ENCODE data around the gene TTC7B. TPM values are rescaled to one million over a fixed set of nuclear protein-coding genes. Genes with fewer than 3 reads are reported as not detected.

Gene TTC7B
- total and polyA plus RNA-seq, 2 of the 8 experiments (the other 6 are each of a cell fraction or from before 2014, with no cell fraction given): 23.7 to 34.0 TPM

DNA sequence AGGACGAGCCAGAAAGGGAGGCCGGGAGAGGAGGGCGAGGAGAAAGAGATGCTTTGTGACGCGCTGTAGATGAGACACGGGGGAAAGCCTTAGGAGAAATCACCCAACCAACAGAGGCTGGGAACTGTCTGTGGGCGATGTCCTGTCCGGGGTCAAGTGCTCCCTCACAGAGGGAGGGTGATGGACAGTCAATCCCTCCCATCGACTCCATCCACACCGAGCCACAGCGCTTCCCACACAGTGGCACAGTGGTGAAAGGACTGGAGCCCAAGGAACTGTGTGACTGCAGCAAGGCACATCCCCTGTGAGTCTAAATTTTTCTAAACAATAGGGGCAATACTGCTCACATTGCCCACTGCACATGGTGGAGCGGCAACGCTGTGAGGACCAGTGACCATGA lies 89.1 kb downstream of the TTC7B start:
- CTCF ChIA-PET (ENCODE audit: partially characterized antibody): interaction anchor here (1.0 to 2.6 kb wide), 10 partner anchors 9 to 438 kb away, joined by 3 to 13 read pairs (median 4); no protein-coding TSS in a partner anchor

More for the DNA sequence above, 89.1 kb downstream of the TTC7B start:
- Histone ChIP-seq H3K23ac (ENCODE audit: insufficient read length) (no peak overlapping the region), H2BK12ac (ENCODE audit: low read depth, low read length) (0 out of 2 replicates have a peak overlapping the region, but pooled peaks have one; percentile 23), H3K4me2 (ENCODE audit: insufficient read depth in 1 of 2, low read depth in 2 of 2, low read length in 2 of 2) (no peak overlapping the region), H3K18ac (ENCODE audit: extremely low read depth, low read length) (no peak overlapping the region), H3K14ac (ENCODE audit: insufficient read length) (no peak overlapping the region), H3K56ac (replicated peaks; ENCODE audit: insufficient read length, low read depth, low read length) (no peak overlapping the region), H2BK5ac (ENCODE audit: low read depth, low read length) (no peak overlapping the region), H3K79me2 (ENCODE audit: control insufficient read depth in 1 of 2, insufficient read depth in 2 of 2, low read length in 2 of 2) (no peaks in the 10 kb centered on the region), H3K36me3 (ENCODE audit: control insufficient read depth in 2 of 4, insufficient read depth in 4 of 4, low read length in 3 of 4) (no peaks in the 10 kb centered on the region), H3K9me3 (ENCODE audit: insufficient read depth in 2 of 2, low read depth in 1 of 2, low read length in 1 of 2) (no peaks in the 10 kb centered on the region), H3K27ac (ENCODE audit: low read depth, low read length) (no peak overlapping the region), H4K5ac (ENCODE audit: insufficient read length, low read depth, low read length) (no peak overlapping the region), H2BK15ac (ENCODE audit: low read length) (no peak overlapping the region), H2AFZ (ENCODE audit: low read length) (no peak overlapping the region), H3K4me1 (replicated peaks in 1 of 4; ENCODE audit: control insufficient read depth in 3 of 4, insufficient read depth in 4 of 4, low read length in 3 of 4) (peaks cover 0 to 3% (median 2%) of the 10 kb centered on the region in 4 experiments; a peak in 2 of 7 replicates), H4K8ac (ENCODE audit: extremely low read depth, insufficient read depth, low read length) (no peak overlapping the region), H4K91ac (replicated peaks; ENCODE audit: insufficient read length, low read length) (no peak overlapping the region), H3K27me3 (replicated peaks in 1 of 4; ENCODE audit: control insufficient read depth in 3 of 4, extremely low read depth in 1 of 4, insufficient read depth in 3 of 4, low read length in 3 of 4) (no peaks in the 10 kb centered on the region), H3K4ac (replicated peaks; ENCODE audit: insufficient read length, low read depth, low read length) (peak overlapping the region; percentile 18), H3K23me2 (ENCODE audit: low read depth, low read length) (no peaks in the 10 kb centered on the region), H2AK5ac (ENCODE audit: low read depth, low read length) (peak overlapping the region; percentile 78; the same call in 1 of the 2 replicates), H3K4me3 (ENCODE audit: extremely low read depth in 1 of 4, insufficient read depth in 2 of 4, low read depth in 3 of 4, low read length in 4 of 4) (no peak overlapping the region), H3K9ac (replicated peaks in 1 of 4; ENCODE audit: extremely low read depth in 1 of 4, low read depth in 3 of 4, low read length in 3 of 4) (no peak overlapping the region), H4K20me1 (replicated peaks in 1 of 2; ENCODE audit: control insufficient read depth in 1 of 2, insufficient read depth in 2 of 2, low read length in 2 of 2) (no peaks in the 10 kb centered on the region), H2BK20ac (ENCODE audit: low read length) (no peak overlapping the region), H2BK120ac (replicated peaks; ENCODE audit: low read depth, low read length) (no peak overlapping the region), H3K79me1 (ENCODE audit: low read depth, low read length) (no peaks in the 10 kb centered on the region)
- no peak for FAIRE-seq
- no peak for DNase-seq (ENCODE audit: low read depth in 1 of 2, low spot score in 2 of 2)
- POLR2A ChIA-PET (ENCODE audit: partially characterized antibody): no interaction called here
- no peak for TF ChIP-seq RFX5 (IDR thresholded peaks at IDR 0.05; ENCODE audit: borderline replicate concordance, low read depth, low read length)
- no peak for TF ChIP-seq RXRA (IDR thresholded peaks at IDR 0.05; ENCODE audit: insufficient read depth, low read depth, low read length)
- TF ChIP-seq, protein P1, sequence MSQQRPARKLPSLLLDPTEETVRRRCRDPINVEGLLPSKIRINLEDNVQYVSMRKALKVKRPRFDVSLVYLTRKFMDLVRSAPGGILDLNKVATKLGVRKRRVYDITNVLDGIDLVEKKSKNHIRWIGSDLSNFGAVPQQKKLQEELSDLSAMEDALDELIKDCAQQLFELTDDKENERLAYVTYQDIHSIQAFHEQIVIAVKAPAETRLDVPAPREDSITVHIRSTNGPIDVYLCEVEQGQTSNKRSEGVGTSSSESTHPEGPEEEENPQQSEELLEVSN (IDR thresholded peaks at IDR 0.05): no peak
- TF ChIP-seq GABPA (IDR thresholded peaks at IDR 0.05; ENCODE audit: borderline replicate concordance, insufficient read depth, low read length): no peak
- TF ChIP-seq TEAD4 (IDR thresholded peaks at IDR 0.05; ENCODE audit: low read depth, low read length): no peak
- TF ChIP-seq EP300 (IDR thresholded peaks at IDR 0.05; ENCODE audit: borderline replicate concordance in 1 of 2, low read depth in 2 of 2, low read length in 2 of 2): no peak
- no peak for TF ChIP-seq YY1 (IDR thresholded peaks at IDR 0.05; ENCODE audit: low read depth, low read length)
- TF ChIP-seq BRCA1 (IDR thresholded peaks at IDR 0.05; ENCODE audit: low read depth, low read length): no peak
- TF ChIP-seq TBP (IDR thresholded peaks at IDR 0.05; ENCODE audit: low read depth, low read length): no peak
- TF ChIP-seq SIN3A (conservative IDR thresholded peaks at IDR 0.05 in 1 of 2, IDR thresholded peaks at IDR 0.05 in 1 of 2; ENCODE audit: low read depth in 1 of 2, low read length in 2 of 2): no peak
- 95% methylated on average over 13 of the region's 13 CpGs; no CpG with 5 or more reads in 1 of the 2 experiments for WGBS, 2 experiments (ENCODE audit: extremely low coverage in 1 of 2, insufficient coverage in 1 of 2, insufficient read length in 1 of 2, insufficient replicate concordance in 2 of 2, low coverage in 1 of 2, low lambda C conversion rate in 2 of 2, missing lambda C conversion rate in 1 of 2)
